Trophoblast cell (in vitro differentiated cells and primary cell): ENCODE data around the gene SGF29.

Source experiments
- DNase-seq, 2 donors: peaks; one replicate each; pipeline ENCODE4 v3.0.0-alpha.2; 2016
- H2AFZ ChIP-seq: 2 replicates; pipeline ENCODE4 v1.6.1; 2013; ENCODE audit warnings: low read length, moderate library complexity, mild to moderate bottlenecking; ENCODE audit not compliant: insufficient read depth, poor library complexity
- H2AK5ac ChIP-seq: 2 replicates; pipeline ENCODE4 v1.6.1; 2013; ENCODE audit warnings: mild to moderate bottlenecking, low read length
- H2BK120ac ChIP-seq: 2 replicates; pipeline ENCODE4 v1.6.1; 2013; ENCODE audit warnings: low read length, mild to moderate bottlenecking, moderate library complexity; ENCODE audit not compliant: insufficient read depth, poor library complexity
- H2BK12ac ChIP-seq: 2 replicates; pipeline ENCODE4 v1.6.1; 2013; ENCODE audit warnings: mild to moderate bottlenecking, low read length, moderate library complexity
- H2BK5ac ChIP-seq: 2 replicates; pipeline ENCODE4 v1.6.1; 2013; ENCODE audit warnings: low read length, low read depth, moderate library complexity, mild to moderate bottlenecking; ENCODE audit not compliant: poor library complexity
- H3K14ac ChIP-seq: 2 replicates; pipeline ENCODE4 v1.6.1; 2013; ENCODE audit warnings: mild to moderate bottlenecking, low read length
- H3K18ac ChIP-seq: 2 replicates; pipeline ENCODE4 v1.6.1; 2013; ENCODE audit warnings: mild to moderate bottlenecking, low read length
- H3K23ac ChIP-seq: 2 replicates; pipeline ENCODE4 v1.6.1; 2013; ENCODE audit warnings: low read length
- H3K27ac ChIP-seq: 2 replicates; pipeline ENCODE4 v1.5.1; 2013; ENCODE audit warnings: low read depth, mild to moderate bottlenecking, inconsistent platforms, low read length, moderate library complexity
- H3K27me3 ChIP-seq: 2 replicates; pipeline ENCODE4 v1.6.1; 2013; ENCODE audit warnings: inconsistent platforms, mild to moderate bottlenecking, low read length, moderate library complexity; ENCODE audit not compliant: insufficient read depth
- H3K36me3 ChIP-seq, 2 experiments: 1 replicate in 1 of 2; 2 replicates in 1 of 2; pipeline ENCODE4 v1.6.1; 2013; ENCODE audit warnings: low read length in 2 of 2, mild to moderate bottlenecking in 2 of 2, moderate library complexity in 1 of 2; ENCODE audit not compliant: insufficient read depth in 2 of 2, control insufficient read depth in 1 of 2
- H3K4ac ChIP-seq: 2 replicates; pipeline ENCODE4 v1.6.1; 2013; ENCODE audit warnings: low read depth, mild to moderate bottlenecking, low read length, moderate library complexity
- H3K4me1 ChIP-seq, 2 experiments: 1 replicate in 1 of 2; 2 replicates in 1 of 2; pipeline ENCODE4 v1.6.1; 2013; ENCODE audit warnings: low read length in 2 of 2, mild to moderate bottlenecking in 2 of 2, moderate library complexity in 1 of 2; ENCODE audit not compliant: insufficient read depth in 2 of 2, control insufficient read depth in 1 of 2
- H3K4me2 ChIP-seq: 2 replicates; pipeline ENCODE4 v1.6.1; 2013; ENCODE audit warnings: inconsistent platforms, mild to moderate bottlenecking, low read length, moderate library complexity
- H3K4me3 ChIP-seq: 2 replicates; pipeline ENCODE4 v1.5.1; 2013; ENCODE audit warnings: mild to moderate bottlenecking, low read depth, low read length, inconsistent platforms
- H3K79me1 ChIP-seq: one replicate; pipeline ENCODE4 v1.6.1; 2013; ENCODE audit warnings: low read length
- H3K79me2 ChIP-seq: 2 replicates; pipeline ENCODE4 v1.6.1; 2013; ENCODE audit warnings: low read length, mild to moderate bottlenecking; ENCODE audit not compliant: control insufficient read depth, insufficient read depth, poor library complexity
- H3K9ac ChIP-seq: 2 replicates; pipeline ENCODE4 v1.6.1; 2013; ENCODE audit warnings: mild to moderate bottlenecking, low read length
- H3K9me3 ChIP-seq: 2 replicates; pipeline ENCODE4 v1.6.1; 2013; ENCODE audit warnings: low read depth, mild to moderate bottlenecking, control low read depth, inconsistent platforms, low read length; ENCODE audit not compliant: insufficient read depth
- H4K12ac ChIP-seq: 2 replicates; pipeline ENCODE4 v1.6.1; 2013; ENCODE audit warnings: low read depth, mild to moderate bottlenecking, low read length, moderate library complexity
- H4K8ac ChIP-seq: 2 replicates; pipeline ENCODE4 v1.6.1; 2013; ENCODE audit warnings: low read depth, mild to moderate bottlenecking, low read length, moderate library complexity
- H4K91ac ChIP-seq: one replicate; pipeline ENCODE4 v1.6.1; 2013; ENCODE audit warnings: low read depth, mild to moderate bottlenecking, low read length, moderate library complexity
- WGBS: extraction: QIAGEN DNeasy Blood & Tissue Kit; methylation state at CpG from one replicate; pipeline ENCODE4 v1.1.7; 2013; ENCODE audit warnings: missing lambda C conversion rate; ENCODE audit not compliant: insufficient read length, insufficient coverage; ENCODE audit errors: extremely low coverage; 5-methylcytosine and 5-hydroxymethylcytosine counted together

SGF29 gene

GRCh38 chr16:28548306-28548802 is 5.4 kb upstream of the SGF29 start:
- H3K4me3 ChIP-seq: no peak overlapping the region
- no peak overlapping the region for H3K4ac ChIP-seq
- H3K23ac ChIP-seq: no peak overlapping the region
- no peak overlapping the region for H2AFZ ChIP-seq
- H3K18ac ChIP-seq: no peak overlapping the region
- no peaks in the 10 kb centered on the region for H3K36me3 ChIP-seq
- no peak overlapping the region for H3K27ac ChIP-seq
- no peak for DNase-seq
- H3K27me3 ChIP-seq: no peaks in the 10 kb centered on the region
- WGBS: no CpG with 5 or more reads among the region's 14 CpGs
- H2BK12ac ChIP-seq: no peak overlapping the region
- H4K91ac ChIP-seq: no peak overlapping the region
- no peaks in the 10 kb centered on the region for H3K79me1 ChIP-seq
- H3K4me2 ChIP-seq: no peak overlapping the region
- peaks cover 2% of the 10 kb centered on the region for H3K9me3 ChIP-seq
- no peaks in the 10 kb centered on the region for H3K79me2 ChIP-seq
- no peak overlapping the region for H4K12ac ChIP-seq
- no peak overlapping the region for H2BK120ac ChIP-seq
- no peaks in the 10 kb centered on the region for H3K4me1 ChIP-seq
- H3K14ac ChIP-seq: no peak overlapping the region
- no peak overlapping the region for H2AK5ac ChIP-seq
- H4K8ac ChIP-seq: no peak overlapping the region
- no peak overlapping the region for H2BK5ac ChIP-seq
- no peak overlapping the region for H3K9ac ChIP-seq

- Histone ChIP-seq H3K36me3 (no peaks in the 10 kb centered on the region), H3K4ac (no peak overlapping the region), H4K91ac (no peak overlapping the region), H2BK120ac (no peak overlapping the region), H3K79me2 (peaks cover 2% of the 10 kb centered on the region), H3K4me3 (no peak overlapping the region), H2AK5ac (no peak overlapping the region), H2BK12ac (no peak overlapping the region), H3K18ac (no peak overlapping the region), H3K9me3 (peaks cover 2% of the 10 kb centered on the region), H3K14ac (no peak overlapping the region), H4K8ac (peak overlapping the region; percentile 16), H3K27me3 (no peaks in the 10 kb centered on the region), H3K27ac (no peak overlapping the region), H2BK5ac (no peak overlapping the region), H3K4me2 (no peak overlapping the region), H4K12ac (no peak overlapping the region), H2AFZ (no peak overlapping the region), H3K23ac (no peak overlapping the region), H3K9ac (no peak overlapping the region), H3K4me1 (peaks cover under 1% of the 10 kb centered on the region in 2 experiments), H3K79me1 (peaks cover 2% of the 10 kb centered on the region)
- no CpG with 5 or more reads among the region's 11 CpGs for WGBS
- DNase-seq: peak in 1 of 2 donors; percentile 61
Observed at GRCh38 chr16:28549301-28549899, 4.3 kb upstream of the SGF29 start.

DNA sequence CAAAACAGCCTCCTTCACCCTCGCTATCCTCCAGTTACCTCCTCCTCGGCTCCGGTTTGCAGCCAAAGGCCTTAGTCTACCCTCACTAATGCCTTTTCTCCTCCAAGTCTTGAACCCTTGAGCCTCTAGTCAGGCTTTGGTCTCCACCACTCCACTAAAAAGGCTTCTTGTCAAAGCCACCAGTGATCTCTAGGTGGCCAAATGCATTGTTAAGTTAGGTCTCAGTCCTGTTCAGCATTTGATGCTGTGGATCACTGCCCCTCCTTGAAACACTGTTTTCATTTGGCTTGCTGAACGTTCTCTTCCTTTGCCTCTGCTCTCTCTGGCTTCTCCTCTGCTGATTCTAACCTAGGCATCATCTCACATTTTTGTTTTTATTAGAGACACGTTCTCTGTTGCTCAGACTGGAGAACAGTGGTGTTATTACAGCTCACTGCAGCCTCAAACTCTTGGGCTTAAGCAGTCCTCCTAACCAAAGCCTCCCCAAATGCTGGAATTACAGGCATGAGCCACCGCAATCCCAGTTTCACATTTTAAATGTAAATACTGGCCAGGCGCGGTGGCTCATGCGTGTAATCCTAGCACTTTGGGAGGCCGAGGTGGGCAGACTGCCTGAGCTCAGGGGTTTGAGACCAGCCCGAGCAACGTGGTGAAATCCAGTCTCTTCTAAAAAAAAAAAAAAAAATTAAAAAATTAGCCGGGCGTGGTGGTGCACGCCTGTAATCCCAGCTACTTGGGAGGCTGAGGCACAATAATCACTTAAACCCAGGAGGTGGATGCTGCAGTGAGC is 1.1 kb downstream of the SGF29 start:
- no peak overlapping the region for H2BK12ac ChIP-seq
- no peaks in the 10 kb centered on the region for H3K27me3 ChIP-seq
- peaks cover 2% of the 10 kb centered on the region for H3K79me2 ChIP-seq
- no peak overlapping the region for H2BK5ac ChIP-seq
- H3K23ac ChIP-seq: no peak overlapping the region
- peak overlapping the region; percentile 49 for H4K8ac ChIP-seq
- H3K14ac ChIP-seq: no peak overlapping the region
- H2AK5ac ChIP-seq: no peak overlapping the region
- H3K4me1 ChIP-seq: peaks cover 4% of the 10 kb centered on the region in 2 experiments
- no peak overlapping the region for H2BK120ac ChIP-seq
- peaks cover 2% of the 10 kb centered on the region for H3K79me1 ChIP-seq
- no CpG with 5 or more reads among the region's 15 CpGs for WGBS
- H3K9me3 ChIP-seq: no peaks in the 10 kb centered on the region
- peaks cover 0 to 4% of the 10 kb centered on the region in 2 experiments for H3K36me3 ChIP-seq
- H2AFZ ChIP-seq: peak overlapping the region; percentile 77
- H3K27ac ChIP-seq: no peak overlapping the region
- peak overlapping the region; percentile 26 for H3K9ac ChIP-seq
- H3K4me3 ChIP-seq: no peak overlapping the region
- H3K4ac ChIP-seq: peak overlapping the region; percentile 13
- no peak overlapping the region for H4K91ac ChIP-seq
- DNase-seq: no peak
- peak overlapping the region; percentile 6 for H4K12ac ChIP-seq
- H3K18ac ChIP-seq: peak overlapping the region; percentile 22
- peak overlapping the region; percentile 67 for H3K4me2 ChIP-seq

DNA sequence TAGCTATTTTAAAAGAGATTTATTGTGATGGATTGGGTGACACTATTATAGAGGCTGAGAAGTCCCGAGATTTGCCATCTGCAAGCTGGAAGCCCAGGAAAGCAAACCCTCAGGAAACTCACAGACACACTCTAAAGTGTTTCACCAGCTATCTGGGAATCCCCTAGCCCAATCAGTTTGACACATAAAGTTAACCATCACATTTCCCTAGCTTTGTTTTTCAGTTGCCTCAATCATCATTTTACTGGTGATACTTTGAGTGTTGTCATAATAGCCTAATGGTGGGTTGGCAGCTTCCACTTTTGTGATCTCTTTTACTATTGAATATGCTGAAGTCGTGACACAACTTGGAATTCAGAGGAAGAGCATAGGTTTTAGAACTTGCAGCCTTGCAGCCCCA is 1.8 kb downstream of the SGF29 start:
- H3K79me1 ChIP-seq: peaks cover 2% of the 10 kb centered on the region
- no peak overlapping the region for H3K18ac ChIP-seq
- H3K14ac ChIP-seq: no peak overlapping the region
- no peak overlapping the region for H4K91ac ChIP-seq
- no peaks in the 10 kb centered on the region for H3K9me3 ChIP-seq
- H3K36me3 ChIP-seq: peaks cover 0 to 4% of the 10 kb centered on the region in 2 experiments
- no peak overlapping the region for H4K8ac ChIP-seq
- no peak overlapping the region for H3K23ac ChIP-seq
- no peak overlapping the region for H2BK5ac ChIP-seq
- H3K4me3 ChIP-seq: no peak overlapping the region
- H2BK120ac ChIP-seq: no peak overlapping the region
- no peaks in the 10 kb centered on the region for H3K27me3 ChIP-seq
- H3K4me2 ChIP-seq: no peak overlapping the region
- WGBS: no CpG with 5 or more reads among the region's 2 CpGs
- no peak overlapping the region for H4K12ac ChIP-seq
- H2AFZ ChIP-seq: no peak overlapping the region
- no peak overlapping the region for H2BK12ac ChIP-seq
- H3K9ac ChIP-seq: no peak overlapping the region
- DNase-seq: no peak
- no peak overlapping the region for H3K27ac ChIP-seq
- no peak overlapping the region for H3K4ac ChIP-seq
- H2AK5ac ChIP-seq: no peak overlapping the region
- H3K4me1 ChIP-seq: peaks cover 4% of the 10 kb centered on the region in 2 experiments
- peaks cover 2% of the 10 kb centered on the region for H3K79me2 ChIP-seq
